B cell (primary cell): ENCODE data around the gene TMEM145. TPM values are rescaled to one million over a fixed set of nuclear protein-coding genes. Genes with fewer than 3 reads are reported as not detected.

ENCODE experiments used
- polyA plus RNA-seq: library from polyadenylated mRNA; depleted of rRNA; stranded (reverse); fragments of >200 nt; gene quantifications from 2 replicates; pipeline ENCODE4 v1.2.3, GENCODE V29; 2012
- small RNA-seq: library from RNA; depleted of rRNA; stranded (forward); fragments of <200 nt; gene quantifications from one replicate; pipeline ENCODE3, GENCODE V24; 2012; ENCODE audit warnings: low replicate concordance, low read depth; ENCODE audit not compliant: insufficient read length
- total RNA-seq, 2 donors: library from RNA; stranded (reverse); fragments of 120-200 nt in 1 of 2; gene quantifications; 1 replicate in 1 of 2; 2 replicates in 1 of 2; pipeline versions ENCODE4 v1.2.3 to v1.2.4, GENCODE V29; 2013 to 2022

TMEM145 gene
- total and polyA plus RNA-seq, 2 donors (not counting 1 experiment from before 2014, with no cell fraction given): not detected

Small RNA genes within 50 kb of the gene (small RNA-seq; reads per million reads assigned to genes)
- not detected for gene MIR8077

Other genes with a start within 250 kb of the TMEM145 start
- gene GRIK5, start 243.1 kb upstream of the TMEM145 start, total RNA-seq: 0.27 TPM in 1 of 2 replicates, not detected in the other
- 0.09 and 0.33 TPM in 2 replicates for gene GRIK5, start 243.1 kb upstream of the TMEM145 start, polyA plus RNA-seq
- gene ZNF574, start 237.1 kb upstream of the TMEM145 start, total RNA-seq: 27.4 and 28.4 TPM in 2 replicates
- 21.0 and 29.1 TPM in 2 replicates for gene ZNF574, start 237.1 kb upstream of the TMEM145 start, polyA plus RNA-seq
- 145 and 152 TPM in 2 replicates for gene POU2F2, start 180.9 kb upstream of the TMEM145 start, total RNA-seq
- 125 and 170 TPM in 2 replicates for gene POU2F2, start 180.9 kb upstream of the TMEM145 start, polyA plus RNA-seq
- 52.8 and 59.5 TPM in 2 replicates for gene DEDD2, start 95.6 kb upstream of the TMEM145 start, total RNA-seq
- 74.2 and 90.6 TPM in 2 replicates for gene DEDD2, start 95.6 kb upstream of the TMEM145 start, polyA plus RNA-seq
- 19.0 and 21.3 TPM in 2 replicates for gene ZNF526, start 93.0 kb upstream of the TMEM145 start, total RNA-seq
- gene ZNF526, start 93.0 kb upstream of the TMEM145 start, polyA plus RNA-seq: 2.9 and 4.9 TPM in 2 replicates
- gene GSK3A, start 70.7 kb upstream of the TMEM145 start, total RNA-seq: 36.8 and 42.0 TPM in 2 replicates
- gene GSK3A, start 70.7 kb upstream of the TMEM145 start, polyA plus RNA-seq: 26.2 and 38.5 TPM in 2 replicates
- 48.6 and 62.1 TPM in 2 replicates for gene ERF, start 58.2 kb upstream of the TMEM145 start, total RNA-seq
- gene ERF, start 58.2 kb upstream of the TMEM145 start, polyA plus RNA-seq: 51.5 and 96.4 TPM in 2 replicates
- gene CIC, start 44.1 kb upstream of the TMEM145 start, total RNA-seq: 119 and 123 TPM in 2 replicates
- gene CIC, start 44.1 kb upstream of the TMEM145 start, polyA plus RNA-seq: 75.7 and 77.8 TPM in 2 replicates
- 0.41 and 0.54 TPM in 2 replicates for gene PRR19, start 11.2 kb upstream of the TMEM145 start, total RNA-seq
- gene PRR19, start 11.2 kb upstream of the TMEM145 start, polyA plus RNA-seq: 0.26 and 0.39 TPM in 2 replicates
- 13.6 and 15.9 TPM in 2 replicates for gene PAFAH1B3, start 10.7 kb upstream of the TMEM145 start, total RNA-seq
- gene PAFAH1B3, start 10.7 kb upstream of the TMEM145 start, polyA plus RNA-seq: 20.8 and 29.2 TPM in 2 replicates
- 26.5 and 26.6 TPM in 2 replicates for gene MEGF8, start 12.3 kb downstream of the TMEM145 start, total RNA-seq
- gene MEGF8, start 12.3 kb downstream of the TMEM145 start, polyA plus RNA-seq: 8.2 and 8.8 TPM in 2 replicates
- gene CNFN, start 77.0 kb downstream of the TMEM145 start, total RNA-seq: 4.0 and 4.1 TPM in 2 replicates
- gene CNFN, start 77.0 kb downstream of the TMEM145 start, polyA plus RNA-seq: 10.1 and 23.2 TPM in 2 replicates
- 46.2 and 46.9 TPM in 2 replicates for gene LIPE, start 114.1 kb downstream of the TMEM145 start, total RNA-seq
- 46.8 and 49.4 TPM in 2 replicates for gene LIPE, start 114.1 kb downstream of the TMEM145 start, polyA plus RNA-seq
- not detected in 2 replicates for gene CXCL17, start 129.6 kb downstream of the TMEM145 start, total RNA-seq
- not detected in 2 replicates for gene CXCL17, start 129.6 kb downstream of the TMEM145 start, polyA plus RNA-seq
- gene CEACAM1, start 215.2 kb downstream of the TMEM145 start, total RNA-seq: 12.8 and 14.6 TPM in 2 replicates
- gene CEACAM1, start 215.2 kb downstream of the TMEM145 start, polyA plus RNA-seq: 5.8 and 8.8 TPM in 2 replicates